DND-41 (cell line): ENCODE results near the gene MAN2A2.

Experiments used
- CTCF ChIP-seq: IDR thresholded peaks from 2 replicates; pipeline ENCODE4 v1.5.1; 2012; ENCODE audit warnings: borderline replicate concordance, low read length, moderate library complexity, mild to moderate bottlenecking; ENCODE audit not compliant: poor library complexity, severe bottlenecking; ENCODE audit errors: extremely low read depth
- EZH2 ChIP-seq: IDR thresholded peaks from 3 replicates; pipeline ENCODE4 v1.6.1; 2012; ENCODE audit warnings: borderline replicate concordance, low read depth, mild to moderate bottlenecking, moderate library complexity, low read length, inconsistent platforms; ENCODE audit not compliant: severe bottlenecking

DNA sequence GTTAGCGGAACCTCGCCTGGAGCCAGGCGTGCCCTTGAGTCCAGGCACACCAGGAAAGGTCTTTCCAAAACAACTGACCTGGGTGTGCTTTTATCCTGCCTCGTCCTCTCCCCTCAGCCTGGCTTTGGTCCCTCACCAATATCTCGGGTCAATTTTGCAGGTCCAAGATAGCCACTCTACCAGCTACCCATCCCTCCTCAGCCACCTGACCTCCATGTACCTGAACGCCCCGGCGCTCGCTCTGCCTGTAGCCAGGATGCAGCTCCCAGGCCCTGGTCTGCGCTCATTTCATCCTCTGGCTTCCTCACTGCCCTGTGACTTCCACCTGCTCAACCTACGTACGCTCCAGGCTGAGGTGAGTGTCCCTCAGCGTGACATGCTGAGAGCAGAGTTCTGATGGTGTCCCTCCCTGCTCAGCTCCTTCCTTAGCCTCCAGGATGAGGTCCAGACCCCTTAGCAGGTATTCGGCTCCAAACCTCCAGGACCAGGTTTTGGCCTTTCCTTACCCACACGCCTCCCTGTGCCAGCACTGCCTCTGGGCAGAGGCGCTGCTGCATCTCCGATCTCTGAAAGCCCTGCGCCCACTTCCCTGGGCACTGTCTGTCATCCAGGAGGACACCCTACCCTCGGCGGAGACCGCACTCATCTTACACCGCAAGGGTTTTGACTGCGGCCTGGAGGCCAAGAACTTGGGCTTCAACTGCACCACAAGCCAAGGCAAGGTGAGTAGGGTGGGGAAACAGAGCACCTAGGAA is 15.1 kb downstream of the MAN2A2 start:
- TF ChIP-seq CTCF (no peak), EZH2 (no peak)
